OCI-LY7 (cell line): Measurements from ENCODE around the gene RNASET2. TPM values are rescaled to one million over a fixed set of nuclear protein-coding genes. Genes with fewer than 3 reads are reported as not detected.

ENCODE experiments used
- BruUV-seq: library from RNA; stranded (reverse); fragments of 400-500 nt; replicated peaks from 2 replicates; lab custom pipeline; 2021; lab: Mats Ljungman, UMichigan
- CTCF ChIA-PET: fragments of 300-600 bp; sonication (Branson Sonifier 250); formaldehyde crosslinking; loops from one replicate; lab custom pipeline; 2022; ENCODE audit warnings: antibody characterized with exemption; ENCODE audit not compliant: unreplicated experiment; lab: Charles Lee
- POLR2A ChIA-PET: fragments of 300-600 bp; sonication (Branson Sonifier 250); formaldehyde crosslinking; loops from one replicate; lab custom pipeline; 2022; ENCODE audit warnings: antibody characterized with exemption; lab: Charles Lee
- DNase-seq: peaks from one replicate; pipeline ENCODE4 v3.0.0-alpha.2; 2015; ENCODE audit warnings: low spot score
- H2AFZ ChIP-seq: fragments of 200-600 bp; sonication (generic), shearing (Covaris generic); 2 replicates; pipeline ENCODE4 v1.6.1; 2014; ENCODE audit warnings: mild to moderate bottlenecking, antibody characterized with exemption, low read length, moderate library complexity
- H3K27ac ChIP-seq: fragments of 200-600 bp; sonication (generic); 2 replicates; pipeline ENCODE4 v1.5.1; 2014; ENCODE audit warnings: mixed run types, low read depth, mild to moderate bottlenecking, moderate library complexity, low read length, inconsistent platforms; ENCODE audit not compliant: poor library complexity, severe bottlenecking
- H3K36me3 ChIP-seq: fragments of 200-600 bp; sonication (generic); 2 replicates; pipeline ENCODE4 v1.6.1; 2014; ENCODE audit warnings: mild to moderate bottlenecking, antibody characterized with exemption, low read length, moderate library complexity, mixed read lengths; ENCODE audit not compliant: insufficient read depth
- H3K4me1 ChIP-seq: fragments of 200-600 bp; sonication (generic); 2 replicates; pipeline ENCODE4 v1.5.1; 2014; ENCODE audit warnings: mild to moderate bottlenecking, low read length; ENCODE audit not compliant: insufficient read depth, poor library complexity, severe bottlenecking
- H3K4me2 ChIP-seq: fragments of 200-600 bp; sonication (generic); 2 replicates; pipeline ENCODE4 v1.6.1; 2014; ENCODE audit warnings: mild to moderate bottlenecking, low read length
- H3K4me3 ChIP-seq: fragments of 200-600 bp; sonication (generic); 2 replicates; pipeline ENCODE4 v1.5.1; 2014; ENCODE audit warnings: mild to moderate bottlenecking, low read depth, low read length; ENCODE audit not compliant: poor library complexity, severe bottlenecking
- H3K79me2 ChIP-seq: fragments of 200-600 bp; sonication (generic); 2 replicates; pipeline ENCODE4 v1.6.1; 2016; ENCODE audit warnings: low read depth, mild to moderate bottlenecking, low read length, moderate library complexity, mixed read lengths; ENCODE audit not compliant: insufficient read depth
- H3K9me2 ChIP-seq: fragments of 200-600 bp; sonication (generic); 2 replicates; pipeline ENCODE4 v1.6.1; 2016; ENCODE audit warnings: mild to moderate bottlenecking, low read length, mixed read lengths; ENCODE audit not compliant: insufficient read depth
- H3K9me3 ChIP-seq: fragments of 200-600 bp; sonication (generic); 2 replicates; pipeline ENCODE4 v1.6.1; 2014; ENCODE audit warnings: mild to moderate bottlenecking, mixed run types, low read length, mixed read lengths
- H4K20me1 ChIP-seq: fragments of 200-600 bp; sonication (generic); 2 replicates; pipeline ENCODE4 v1.6.1; 2014; ENCODE audit warnings: mild to moderate bottlenecking, antibody characterized with exemption, low read length, moderate library complexity, mixed read lengths; ENCODE audit not compliant: insufficient read depth
- EZH2phosphoT487 ChIP-seq: fragments of 200-600 bp; sonication (generic); IDR thresholded peaks from 2 replicates; pipeline ENCODE4 v1.6.1; 2018; ENCODE audit warnings: low read depth, borderline replicate concordance, mild to moderate bottlenecking, mixed run types, antibody characterized with exemption, low read length, moderate library complexity, mixed read lengths
- intact Hi-C: fragments of 100-400 bp; cut with micrococcal nuclease; formaldehyde crosslinking; loops from one replicate; pipeline ENCODE4 v1.10.0; 2022; ENCODE audit not compliant: unreplicated experiment
- total RNA-seq, 2 experiments: library from RNA; depleted of rRNA in 1 of 2; stranded (reverse); fragments of >200 nt in 1 of 2; shearing (Covaris generic) in 1 of 2; gene quantifications; 2 replicates each; pipeline ENCODE4 v1.2.3, GENCODE V29; 2014 to 2022
- TF ChIP-seq, protein P1 (sequence below): fragments of 200-600 bp; sonication (generic); conservative IDR thresholded peaks from 2 replicates; pipeline ENCODE4 v1.5.1; 2014; ENCODE audit warnings: mild to moderate bottlenecking, antibody characterized with exemption, low read length, moderate library complexity, mixed read lengths

Gene RNASET2
- total RNA-seq, 2 experiments from 2014 or later: 71.7 to 105 TPM

DNA sequence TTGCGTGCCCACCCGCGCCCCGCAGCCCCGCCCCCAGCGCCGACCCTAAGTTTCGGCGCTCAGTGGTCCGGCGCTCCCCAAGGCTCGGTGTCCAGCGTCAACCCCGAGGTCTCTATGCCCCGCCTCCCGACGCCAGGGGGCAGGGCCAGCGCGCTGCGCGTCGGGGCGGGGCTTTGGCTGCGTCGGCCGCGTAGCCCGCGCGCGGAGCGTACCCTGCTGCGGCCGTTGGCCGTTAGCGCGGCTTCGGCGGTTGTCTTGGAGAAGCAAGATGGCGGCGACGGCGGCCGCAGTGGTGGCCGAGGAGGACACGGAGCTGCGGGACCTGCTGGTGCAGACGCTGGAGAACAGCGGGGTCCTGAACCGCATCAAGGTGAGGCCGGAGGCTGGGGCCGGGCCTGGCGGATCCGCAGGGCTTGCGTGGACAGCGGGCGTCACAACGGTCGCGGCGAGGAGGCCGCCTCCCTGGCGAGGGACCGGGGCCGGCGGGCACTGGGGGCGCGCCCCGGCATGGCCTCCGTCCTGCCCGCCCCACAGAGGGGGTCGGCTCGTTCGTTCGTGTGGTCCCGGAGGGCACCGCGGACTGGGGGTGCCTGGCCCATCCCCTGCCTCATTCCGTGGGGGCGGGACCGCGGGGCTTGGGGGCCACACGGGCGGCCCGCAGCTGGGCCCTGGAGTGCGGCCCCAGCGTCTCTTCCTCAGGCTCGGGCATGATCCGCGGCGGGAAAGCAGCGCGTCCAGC, 43.0 kb upstream of the RNASET2 start, which contains the start of gene CEP43:
Gene CEP43 (plus strand): TSS at position 253 of the 739 bp plus-strand sequence. CDS start 16 bp downstream, at position 269.
- peak within 1 kb of the TSS; percentile 84 for H2AFZ ChIP-seq
- ChIA-PET CTCF (interaction anchor here (0.9 to 2.3 kb wide), 4 partner anchors 48 to 143 kb away, joined by 3 to 11 read pairs (median 6); partner anchors contain the start of gene CCR6), POLR2A (interaction anchor here (0.5 to 2.7 kb wide), 18 partner anchors 11 to 154 kb away, joined by 3 to 8 read pairs (median 4); partner anchors contain the start of genes CCR6 and RNASET2)
- intact Hi-C loops: loop anchor here (1.0 to 2.0 kb wide), 4 partner anchors 42 to 143 kb away; partner anchors contain the start of gene RNASET2
- H3K36me3 ChIP-seq: peaks cover 64% of the 10 kb centered on the region
- H3K27ac ChIP-seq: peak within 1 kb of the TSS; percentile 65
- H4K20me1 ChIP-seq: peaks cover 9% of the 10 kb centered on the region
- TF ChIP-seq EZH2phosphoT487: no peak
- TF ChIP-seq, protein P1, sequence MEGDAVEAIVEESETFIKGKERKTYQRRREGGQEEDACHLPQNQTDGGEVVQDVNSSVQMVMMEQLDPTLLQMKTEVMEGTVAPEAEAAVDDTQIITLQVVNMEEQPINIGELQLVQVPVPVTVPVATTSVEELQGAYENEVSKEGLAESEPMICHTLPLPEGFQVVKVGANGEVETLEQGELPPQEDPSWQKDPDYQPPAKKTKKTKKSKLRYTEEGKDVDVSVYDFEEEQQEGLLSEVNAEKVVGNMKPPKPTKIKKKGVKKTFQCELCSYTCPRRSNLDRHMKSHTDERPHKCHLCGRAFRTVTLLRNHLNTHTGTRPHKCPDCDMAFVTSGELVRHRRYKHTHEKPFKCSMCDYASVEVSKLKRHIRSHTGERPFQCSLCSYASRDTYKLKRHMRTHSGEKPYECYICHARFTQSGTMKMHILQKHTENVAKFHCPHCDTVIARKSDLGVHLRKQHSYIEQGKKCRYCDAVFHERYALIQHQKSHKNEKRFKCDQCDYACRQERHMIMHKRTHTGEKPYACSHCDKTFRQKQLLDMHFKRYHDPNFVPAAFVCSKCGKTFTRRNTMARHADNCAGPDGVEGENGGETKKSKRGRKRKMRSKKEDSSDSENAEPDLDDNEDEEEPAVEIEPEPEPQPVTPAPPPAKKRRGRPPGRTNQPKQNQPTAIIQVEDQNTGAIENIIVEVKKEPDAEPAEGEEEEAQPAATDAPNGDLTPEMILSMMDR: 0 out of 2 replicates have a peak, but pooled peaks have one; percentile 1
- H3K4me2 ChIP-seq: peak within 1 kb of the TSS; percentile 73
- DNase-seq: peak; percentile 96
- H3K9me3 ChIP-seq: no peaks in the 10 kb centered on the region
- H3K79me2 ChIP-seq: peaks cover 79% of the 10 kb centered on the region; the same call in 1 of the 2 replicates
- H3K4me3 ChIP-seq: peak within 1 kb of the TSS; percentile 95
- BruUV-seq: no TSS peak
- peaks cover 33% of the 10 kb centered on the region for H3K4me1 ChIP-seq
- H3K9me2 ChIP-seq: no peaks in the 10 kb centered on the region

DNA sequence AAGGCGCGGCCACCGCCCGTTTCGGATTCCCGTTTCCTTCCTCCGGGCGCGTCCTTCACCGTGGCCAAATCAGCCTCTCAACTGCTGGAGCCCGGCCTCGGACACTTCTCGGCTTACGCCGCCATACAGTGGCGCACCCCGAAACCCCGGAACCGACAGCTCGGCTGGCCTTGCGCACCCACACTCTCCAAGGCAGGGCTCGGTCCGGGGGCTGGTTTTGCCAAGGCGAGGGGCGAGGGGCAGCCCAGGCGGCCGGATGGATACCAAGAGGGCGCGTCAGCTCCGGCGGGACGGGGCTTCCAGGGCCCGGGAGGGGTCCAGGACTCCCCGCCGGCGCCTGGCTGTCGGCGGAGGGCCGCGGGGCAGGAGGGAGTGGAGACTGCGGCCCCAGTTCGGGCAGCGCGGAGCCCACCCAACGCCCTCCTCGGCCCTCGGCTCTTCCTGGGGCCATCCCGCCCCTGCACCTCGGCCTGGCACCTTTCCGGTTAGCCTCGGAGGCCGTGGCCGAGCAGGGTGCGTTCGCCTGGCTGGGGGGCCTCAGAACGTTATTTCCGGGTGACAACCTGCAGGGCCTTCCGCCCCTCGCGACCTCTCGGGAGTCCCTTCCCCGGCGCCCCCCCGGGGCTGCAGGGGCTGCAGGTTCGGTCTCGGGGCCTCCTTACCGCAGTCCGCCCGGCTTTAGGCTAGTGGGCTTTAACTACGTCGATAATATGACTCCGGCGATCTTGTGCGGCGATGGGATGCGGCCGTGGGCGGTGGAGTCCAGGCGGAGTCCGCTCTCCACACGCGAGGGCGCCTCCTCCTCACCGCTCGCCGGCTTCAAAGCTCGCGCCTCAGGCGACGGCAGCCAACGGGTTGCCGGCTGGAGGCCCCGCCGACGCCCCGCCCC, 42.1 kb upstream of the RNASET2 start:
- Histone ChIP-seq H3K4me2 (peak overlapping the region; percentile 73), H3K4me1 (peaks cover 33% of the 10 kb centered on the region), H2AFZ (peak overlapping the region; percentile 31; the same call in 1 of the 2 replicates), H3K9me3 (no peaks in the 10 kb centered on the region), H3K9me2 (no peaks in the 10 kb centered on the region), H3K4me3 (peak overlapping the region; percentile 95), H4K20me1 (peaks cover 9% of the 10 kb centered on the region), H3K27ac (peak overlapping the region; percentile 65), H3K36me3 (peaks cover 63% of the 10 kb centered on the region), H3K79me2 (peaks cover 81% of the 10 kb centered on the region; the same call in 1 of the 2 replicates)
- no TSS peak for BruUV-seq
- no peak for TF ChIP-seq EZH2phosphoT487
- TF ChIP-seq, protein P1: peak; percentile 38; the same call in 1 of the 2 replicates
- POLR2A ChIA-PET: interaction anchor here (0.5 to 1.7 kb wide), 5 partner anchors 10 to 122 kb away, joined by 4 to 8 read pairs (median 4); no protein-coding TSS in a partner anchor
- intact Hi-C loops: loop anchor here (1.0 to 2.0 kb wide), 4 partner anchors 42 to 144 kb away; partner anchors contain the start of gene RNASET2
- DNase-seq: no peak
- CTCF ChIA-PET: interaction anchor here (0.5 to 1.7 kb wide), 3 partner anchors 92 to 144 kb away, joined by 3 to 8 read pairs (median 3); partner anchors contain the start of gene CCR6
